Measurements from ENCODE around the gene NGEF. TPM values are rescaled to one million over a fixed set of nuclear protein-coding genes. Genes with fewer than 3 reads are reported as not detected.
"Not testable (repeated sequence)": the region's sequence is repeated elsewhere in the genome, so short reads cannot be mapped to it uniquely, and the experiment has no call there.

NGEF gene
- total RNA-seq, 2 donors from 2014 or later, result not detected

DNA sequence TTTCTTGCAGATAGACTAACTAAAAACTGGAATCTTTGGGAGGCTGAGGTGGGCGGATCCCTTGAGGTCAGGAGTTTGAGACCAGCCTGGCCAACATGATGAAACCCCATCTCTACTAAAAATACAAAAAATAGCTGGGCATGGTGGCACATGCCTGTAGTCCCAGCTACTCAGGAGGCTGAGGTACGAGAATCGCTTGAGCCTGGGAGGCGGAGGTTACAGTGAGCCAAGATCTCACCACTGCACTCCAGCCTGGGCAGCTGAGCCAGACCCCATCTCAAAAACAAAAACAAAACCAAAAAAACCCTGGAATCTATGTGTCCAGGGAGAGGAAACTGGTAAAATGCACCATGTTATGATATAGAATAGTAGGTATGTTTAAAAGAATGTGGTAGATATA is 39.5 kb upstream of the NGEF start:
- not testable (repeated sequence) for ATAC-seq; DNase-seq; H3K9me3 ChIP-seq (ENCODE audit: control insufficient read depth, low read length, poor library complexity, severe bottlenecking); H3K36me3 Mint-ChIP-seq (ENCODE audit: low read depth); H3K4me3 Mint-ChIP-seq; H3K27ac Mint-ChIP-seq
- Mint-ChIP-seq H3K27me3 (peaks cover 11% of the 10 kb centered on the region), H3K4me1 (peaks cover 43% of the 10 kb centered on the region)

DNA sequence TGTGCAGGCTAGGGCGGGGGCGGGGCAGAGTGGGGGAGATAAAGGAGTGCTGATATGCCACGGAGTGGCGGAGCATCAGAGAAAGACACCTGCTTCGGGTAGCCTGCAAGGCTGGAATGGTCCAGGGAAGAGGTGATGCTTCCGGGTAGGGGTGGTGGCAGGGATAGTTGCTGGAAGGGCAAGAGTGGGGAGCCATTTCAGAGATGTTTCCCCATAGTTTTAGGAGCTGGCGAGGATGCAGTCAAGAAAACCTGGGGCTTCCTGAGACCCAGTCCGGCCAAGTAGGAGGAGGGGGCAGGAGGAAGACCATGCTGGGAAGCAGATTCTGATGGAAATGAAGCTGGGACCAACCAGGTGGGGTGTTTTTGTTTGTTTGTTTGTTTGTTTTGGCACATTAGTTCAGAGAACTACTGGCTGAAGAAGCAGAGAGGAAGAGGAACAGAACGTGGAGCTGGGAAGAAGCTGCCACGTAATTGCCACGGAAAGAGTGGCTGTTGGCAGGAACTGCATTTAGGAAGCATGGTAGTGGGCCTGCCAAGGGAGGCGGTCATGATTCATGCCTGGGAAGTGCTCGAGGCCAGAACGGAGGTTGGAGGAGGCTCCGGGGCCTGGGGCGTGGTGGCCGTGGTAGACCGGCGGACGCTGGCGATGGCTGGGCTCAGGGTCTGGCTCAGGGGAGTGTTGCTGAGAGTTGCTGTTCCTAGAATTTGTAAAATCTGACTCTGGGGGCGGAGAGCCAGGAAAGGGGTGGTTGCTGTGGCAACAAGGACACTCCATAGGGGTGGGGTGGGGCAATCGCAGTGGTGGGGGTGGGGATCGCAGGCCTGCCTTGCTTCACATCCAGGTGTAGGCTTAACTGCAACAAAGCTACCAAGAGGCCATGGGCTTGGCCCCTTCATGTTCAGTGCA is 38.4 kb upstream of the NGEF start:
- peaks cover 41% of the 10 kb centered on the region for H3K4me1 Mint-ChIP-seq
- H3K27ac Mint-ChIP-seq, result no peak overlapping the region

DNA sequence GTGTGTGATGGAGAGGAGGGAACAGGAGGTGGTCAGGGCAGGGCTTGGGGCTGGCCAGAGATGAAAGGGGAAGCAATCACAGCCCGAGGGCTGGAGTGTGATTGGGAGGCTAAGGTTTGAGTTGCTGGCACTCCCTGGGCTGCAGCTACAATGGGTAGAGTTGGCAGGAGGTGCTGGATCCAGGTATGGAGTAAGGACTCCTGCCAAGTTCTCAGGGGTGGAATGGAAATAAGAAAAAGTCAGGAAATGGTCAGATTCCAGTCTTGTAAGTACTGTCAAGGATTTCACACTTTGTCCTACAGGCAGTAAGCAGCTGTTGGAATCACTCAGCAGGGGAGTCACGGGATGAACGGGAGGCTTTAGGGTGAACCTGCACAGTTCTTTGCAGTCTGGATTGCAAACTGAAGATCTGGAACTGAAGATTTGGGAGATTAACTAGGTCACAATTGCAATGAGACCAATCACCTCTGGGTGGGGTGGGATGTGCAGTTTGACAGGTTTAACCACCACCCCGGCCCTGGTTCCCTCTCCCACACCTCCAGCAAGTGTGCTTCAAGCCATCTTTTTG is 36.2 kb upstream of the NGEF start:
- Mint-ChIP-seq H3K4me1 (peaks cover 26% of the 10 kb centered on the region), H3K27me3 (peaks cover 16% of the 10 kb centered on the region), H3K27ac (no peak overlapping the region), H3K4me3 (no peak overlapping the region), H3K36me3 (ENCODE audit: low read depth) (no peaks in the 10 kb centered on the region)
- no peak for DNase-seq
- peak; percentile 65 for ATAC-seq
- no peaks in the 10 kb centered on the region for H3K9me3 ChIP-seq (ENCODE audit: control insufficient read depth, low read length, poor library complexity, severe bottlenecking)

More for the DNA sequence above, 38.4 kb upstream of the NGEF start:
- ATAC-seq (no peak), DNase-seq (no peak)
- Mint-ChIP-seq H3K27me3 (peaks cover 16% of the 10 kb centered on the region), H3K36me3 (ENCODE audit: low read depth) (no peaks in the 10 kb centered on the region), H3K4me3 (no peak overlapping the region)
- no peaks in the 10 kb centered on the region for H3K9me3 ChIP-seq (ENCODE audit: control insufficient read depth, low read length, poor library complexity, severe bottlenecking)

DNA sequence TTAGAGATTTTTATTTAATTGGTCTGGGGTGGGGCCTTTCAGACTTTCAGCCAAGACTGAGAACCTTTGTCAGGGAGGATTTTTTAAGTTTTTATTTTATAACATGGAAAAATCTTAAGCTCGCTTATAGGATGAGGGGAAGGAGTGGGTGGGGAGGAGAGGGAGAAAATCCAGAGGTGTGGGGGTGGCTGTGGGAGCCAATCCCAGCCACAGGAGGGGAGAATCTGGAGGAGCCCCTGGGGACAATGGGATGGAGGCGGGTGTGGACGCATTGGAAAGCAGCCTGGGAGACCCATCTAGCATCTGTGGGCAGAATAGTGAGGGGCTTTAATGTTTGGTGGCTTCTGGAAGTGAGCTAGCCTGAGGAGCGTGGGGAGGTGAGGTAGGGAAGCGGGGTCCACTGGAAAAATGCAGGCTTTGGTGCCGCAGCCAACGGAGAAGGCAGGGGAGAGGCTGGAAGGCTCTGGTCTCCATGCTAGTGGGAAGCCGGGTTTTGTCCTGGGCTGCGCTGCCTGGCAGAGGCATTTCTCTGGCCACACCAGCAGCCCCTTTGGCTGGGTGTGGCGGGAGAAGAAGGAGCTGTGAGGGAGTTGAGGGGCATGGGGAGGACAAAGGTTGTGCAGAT is 35.6 kb upstream of the NGEF start:
- DNase-seq, result no peak
- Mint-ChIP-seq H3K27me3 (peaks cover 15% of the 10 kb centered on the region), H3K4me3 (no peak overlapping the region), H3K36me3 (ENCODE audit: low read depth) (no peaks in the 10 kb centered on the region), H3K27ac (peak overlapping the region; percentile 37), H3K4me1 (peaks cover 22% of the 10 kb centered on the region)
- H3K9me3 ChIP-seq (ENCODE audit: control insufficient read depth, low read length, poor library complexity, severe bottlenecking), result no peaks in the 10 kb centered on the region
- no peak for ATAC-seq

DNA sequence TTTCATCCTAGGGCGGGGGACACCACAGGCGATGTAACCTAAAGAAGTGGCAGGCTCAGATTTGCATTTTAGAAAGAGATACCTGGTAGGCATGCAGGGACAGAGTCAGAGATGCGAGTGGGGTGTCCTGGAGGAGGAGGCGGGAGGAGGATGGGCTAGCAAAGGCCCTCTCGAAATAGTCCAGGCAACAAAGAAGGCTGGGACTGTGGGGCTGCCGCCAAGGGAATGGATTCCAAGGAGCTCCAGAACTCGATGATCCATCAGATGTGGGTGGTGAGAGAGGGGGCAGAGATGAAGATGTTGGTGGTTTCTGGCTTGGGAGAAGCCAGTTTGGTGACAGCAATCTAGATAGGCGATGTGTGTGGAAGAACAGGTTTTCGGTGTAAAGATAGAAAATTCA is 34.6 kb upstream of the NGEF start:
- H3K4me1 Mint-ChIP-seq, result peaks cover 26% of the 10 kb centered on the region
- H3K4me3 Mint-ChIP-seq, result no peak overlapping the region
- ATAC-seq, result no peak
- peaks cover 20% of the 10 kb centered on the region for H3K27me3 Mint-ChIP-seq
- peak overlapping the region; percentile 37 for H3K27ac Mint-ChIP-seq
- no peak for DNase-seq
- H3K36me3 Mint-ChIP-seq (ENCODE audit: low read depth), result no peaks in the 10 kb centered on the region
- H3K9me3 ChIP-seq (ENCODE audit: control insufficient read depth, low read length, poor library complexity, severe bottlenecking), result no peaks in the 10 kb centered on the region

DNA sequence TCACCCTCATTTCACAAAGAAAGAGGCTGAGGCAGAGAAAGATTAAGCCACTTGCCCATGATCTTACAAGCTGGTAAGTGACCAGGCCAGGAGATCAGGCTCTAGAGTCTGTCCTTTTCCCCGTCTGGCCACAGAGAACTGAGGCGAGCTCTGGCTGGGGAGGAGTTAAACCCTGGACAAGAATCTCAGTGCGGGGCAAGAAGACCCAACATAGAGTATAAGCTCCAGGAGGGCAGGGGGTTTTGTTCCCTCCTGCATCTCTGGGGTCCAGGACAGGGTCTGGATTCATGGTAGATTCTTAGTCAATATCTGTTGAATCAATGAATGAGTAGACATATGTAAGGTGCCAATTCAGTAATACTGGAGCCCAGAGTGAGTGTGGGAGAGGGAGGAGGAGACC is 34.1 kb upstream of the NGEF start:
- DNase-seq (no peak), ATAC-seq (no peak)
- H3K27me3 Mint-ChIP-seq, result peaks cover 25% of the 10 kb centered on the region
- no peaks in the 10 kb centered on the region for H3K9me3 ChIP-seq (ENCODE audit: control insufficient read depth, low read length, poor library complexity, severe bottlenecking)
- H3K4me3 Mint-ChIP-seq, result no peak overlapping the region
- H3K27ac Mint-ChIP-seq, result peak overlapping the region; percentile 37
- H3K36me3 Mint-ChIP-seq (ENCODE audit: low read depth), result no peaks in the 10 kb centered on the region
- H3K4me1 Mint-ChIP-seq, result peaks cover 26% of the 10 kb centered on the region

DNA sequence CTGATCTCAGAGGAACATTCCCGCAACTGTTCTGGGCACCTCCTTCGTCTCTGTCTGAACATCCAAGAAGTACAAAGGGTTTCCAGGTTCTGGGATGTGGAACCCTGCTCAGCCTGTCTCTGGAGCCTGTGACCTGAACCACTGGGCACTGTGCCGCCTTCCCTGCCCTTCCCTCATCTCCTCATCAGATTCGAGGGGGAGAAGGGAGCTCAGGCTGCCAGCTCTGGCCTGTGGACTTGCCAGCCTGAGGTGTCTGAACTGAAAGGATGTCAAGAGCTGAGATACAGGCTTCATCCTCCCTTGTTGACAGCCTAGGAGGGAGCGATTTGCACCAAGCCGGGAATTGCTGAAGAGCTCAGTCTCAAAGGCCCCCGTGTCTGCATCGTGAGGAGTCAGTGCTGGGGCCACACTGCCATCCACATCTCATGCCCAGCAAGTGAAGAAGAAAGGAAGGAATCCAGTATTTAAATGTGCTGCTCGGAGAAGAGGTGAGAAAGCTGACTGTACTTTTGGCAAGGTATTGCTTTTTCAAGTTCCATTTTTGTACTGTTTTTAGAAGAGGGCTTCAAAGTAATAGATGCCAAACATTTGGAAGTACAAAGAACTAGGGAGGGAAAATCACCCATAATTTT is 32.0 kb upstream of the NGEF start:
- Mint-ChIP-seq H3K4me1 (peaks cover 20% of the 10 kb centered on the region), H3K27ac (no peak overlapping the region), H3K36me3 (ENCODE audit: low read depth) (no peaks in the 10 kb centered on the region), H3K27me3 (peaks cover 39% of the 10 kb centered on the region), H3K4me3 (no peak overlapping the region)
- no peaks in the 10 kb centered on the region for H3K9me3 ChIP-seq (ENCODE audit: control insufficient read depth, low read length, poor library complexity, severe bottlenecking)
- DNase-seq (no peak), ATAC-seq (no peak)

DNA sequence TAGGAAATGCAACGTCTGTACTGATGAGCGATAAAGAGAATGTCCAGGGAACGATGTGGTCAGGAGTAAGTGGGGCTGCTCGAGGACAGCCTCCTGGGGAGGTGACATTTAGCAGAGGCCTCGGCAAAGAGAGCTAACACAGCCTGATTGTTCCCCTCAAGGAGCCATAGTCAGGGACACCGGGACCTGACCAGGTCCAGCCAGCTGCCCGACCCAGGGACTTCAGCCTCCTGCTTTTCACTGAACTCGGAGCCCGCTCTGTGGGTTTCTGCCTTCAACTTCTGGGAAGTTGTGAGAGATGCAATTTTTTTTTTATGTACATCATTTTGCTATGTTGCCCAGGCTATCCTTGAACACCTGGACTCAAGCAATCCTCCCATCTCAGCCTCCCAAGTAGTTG is 29.5 kb upstream of the NGEF start:
- H3K9me3 ChIP-seq (ENCODE audit: control insufficient read depth, low read length, poor library complexity, severe bottlenecking), result no peaks in the 10 kb centered on the region
- H3K27ac Mint-ChIP-seq, result no peak overlapping the region
- H3K4me1 Mint-ChIP-seq, result peaks cover 6% of the 10 kb centered on the region
- ATAC-seq (no peak), DNase-seq (no peak)
- no peak overlapping the region for H3K4me3 Mint-ChIP-seq
- H3K36me3 Mint-ChIP-seq (ENCODE audit: low read depth), result no peaks in the 10 kb centered on the region
- peaks cover 37% of the 10 kb centered on the region for H3K27me3 Mint-ChIP-seq

DNA sequence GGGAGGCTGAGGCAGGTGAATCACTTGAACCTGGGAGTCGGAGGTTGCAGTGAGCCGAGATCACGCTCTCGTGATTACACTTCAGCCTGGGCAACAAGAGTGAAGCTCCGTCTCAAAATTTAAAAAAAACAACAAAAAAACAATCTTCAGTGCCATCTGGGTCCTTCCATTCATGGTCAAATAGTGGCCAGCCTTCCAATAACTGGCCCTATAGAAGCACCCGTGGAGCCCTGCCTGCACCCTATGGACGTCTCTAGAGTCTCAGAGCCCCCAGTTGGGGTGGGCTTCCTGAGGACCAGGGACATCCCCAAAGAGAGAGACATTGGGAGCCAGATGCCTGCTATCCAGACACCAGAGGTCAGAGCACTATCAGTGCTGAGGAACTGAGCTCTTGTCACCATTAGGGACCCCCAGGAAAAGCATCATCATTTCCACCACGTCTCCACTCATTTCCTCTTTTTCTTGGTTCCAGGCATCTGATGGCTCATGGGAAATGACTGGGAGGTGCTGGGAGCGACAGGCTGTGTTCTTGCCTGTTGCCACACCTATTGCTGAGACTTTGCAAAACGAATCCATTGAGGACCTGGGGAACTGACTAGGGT is 28.8 kb upstream of the NGEF start:
- DNase-seq (no peak), ATAC-seq (no peak)
- H3K4me1 Mint-ChIP-seq, result peaks cover 6% of the 10 kb centered on the region
- H3K27ac Mint-ChIP-seq, result no peak overlapping the region
- no peak overlapping the region for H3K4me3 Mint-ChIP-seq
- no peaks in the 10 kb centered on the region for H3K36me3 Mint-ChIP-seq (ENCODE audit: low read depth)
- no peaks in the 10 kb centered on the region for H3K9me3 ChIP-seq (ENCODE audit: control insufficient read depth, low read length, poor library complexity, severe bottlenecking)
- H3K27me3 Mint-ChIP-seq, result peaks cover 32% of the 10 kb centered on the region

DNA sequence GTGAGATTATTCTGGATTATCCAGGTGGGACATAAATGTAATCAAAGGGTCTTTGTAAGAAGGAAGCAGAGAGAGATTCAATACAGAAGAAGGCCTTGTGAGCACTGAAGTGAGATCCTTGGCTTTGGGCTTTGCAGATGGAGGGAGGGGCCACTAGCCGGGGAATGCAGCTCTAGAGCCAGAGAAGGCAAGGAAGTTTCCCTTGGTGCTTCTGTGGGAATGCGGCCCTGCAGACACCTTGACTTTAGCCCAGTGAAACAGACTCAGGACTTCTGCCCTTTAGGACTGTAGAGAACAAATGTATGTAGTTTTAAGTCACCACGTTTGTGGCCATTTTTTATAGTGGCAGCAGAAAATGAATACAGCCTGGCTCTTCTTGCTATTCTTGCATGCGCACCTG is 27.5 kb upstream of the NGEF start:
- Mint-ChIP-seq H3K36me3 (ENCODE audit: low read depth) (no peaks in the 10 kb centered on the region), H3K27me3 (peaks cover 32% of the 10 kb centered on the region), H3K4me3 (no peak overlapping the region), H3K27ac (no peak overlapping the region), H3K4me1 (peaks cover 6% of the 10 kb centered on the region)
- H3K9me3 ChIP-seq (ENCODE audit: control insufficient read depth, low read length, poor library complexity, severe bottlenecking), result no peaks in the 10 kb centered on the region
- ATAC-seq (no peak), DNase-seq (no peak)

DNA sequence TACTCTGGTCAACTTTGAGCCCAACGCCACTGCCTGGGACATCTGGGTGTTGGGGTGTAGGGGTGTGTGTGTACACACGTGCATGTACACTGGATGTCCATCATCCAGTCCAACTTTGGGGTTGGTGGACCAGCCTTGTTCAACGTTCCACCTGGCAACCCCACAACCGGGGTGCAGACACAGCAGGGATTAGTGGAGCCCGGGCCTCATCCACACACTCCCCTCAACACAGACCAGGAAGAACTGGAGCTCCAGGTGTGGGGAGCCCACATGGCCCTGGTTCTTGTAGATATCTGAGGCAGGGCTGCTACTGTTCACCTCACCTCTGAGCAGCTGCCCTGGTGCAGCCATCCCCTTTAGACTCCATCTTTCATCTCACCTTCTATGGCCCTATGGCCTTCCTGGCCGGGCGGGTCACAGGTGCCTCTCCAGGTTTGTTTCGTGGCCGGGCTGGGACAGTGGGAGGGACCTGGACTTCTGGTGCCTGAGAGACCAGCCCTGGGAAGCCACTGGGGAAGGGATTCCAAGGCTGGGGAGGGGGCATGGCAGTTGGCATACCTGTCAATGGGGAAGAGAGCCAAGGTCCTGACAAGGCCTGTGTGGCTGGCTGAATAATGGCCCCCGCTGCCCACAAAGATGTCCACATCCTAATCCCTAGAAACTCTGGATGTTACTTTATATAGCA is 26.9 kb upstream of the NGEF start:
- no peak for ATAC-seq
- Mint-ChIP-seq H3K27ac (no peak overlapping the region), H3K36me3 (ENCODE audit: low read depth) (no peaks in the 10 kb centered on the region), H3K27me3 (peaks cover 32% of the 10 kb centered on the region), H3K4me3 (no peak overlapping the region), H3K4me1 (peaks cover 6% of the 10 kb centered on the region)
- no peak for DNase-seq
- no peaks in the 10 kb centered on the region for H3K9me3 ChIP-seq (ENCODE audit: control insufficient read depth, low read length, poor library complexity, severe bottlenecking)

DNA sequence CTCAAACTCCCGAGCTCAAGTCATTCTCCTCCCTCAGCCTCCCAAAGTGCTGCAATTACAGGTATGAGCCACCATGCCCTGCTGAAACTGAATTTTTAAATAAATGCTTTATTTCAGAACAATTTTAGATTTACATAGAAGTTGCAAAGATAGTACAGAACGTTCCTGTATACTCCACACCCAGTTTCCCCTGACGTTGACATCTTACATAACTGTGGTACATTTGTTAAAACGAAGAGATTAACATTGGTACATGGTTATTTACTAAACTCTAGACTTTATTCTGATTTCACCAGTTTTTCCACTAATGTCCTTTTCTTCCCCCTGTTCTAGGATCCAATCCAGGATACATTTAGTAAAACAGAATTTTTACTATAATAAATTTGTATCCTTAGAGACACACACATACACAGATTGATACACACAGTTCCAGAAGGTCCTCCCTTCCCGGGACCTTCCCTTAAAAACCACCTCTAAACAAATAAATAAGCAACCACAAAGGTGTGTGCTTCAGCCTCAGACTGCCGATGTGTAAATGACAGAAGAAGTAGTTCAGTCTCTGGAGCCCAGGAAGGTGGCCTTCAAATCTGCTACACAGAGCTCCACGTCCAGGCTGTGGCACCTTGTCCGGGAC is 26.3 kb upstream of the NGEF start:
- H3K36me3 Mint-ChIP-seq (ENCODE audit: low read depth), result no peaks in the 10 kb centered on the region
- no peak overlapping the region for H3K27ac Mint-ChIP-seq
- no peaks in the 10 kb centered on the region for H3K9me3 ChIP-seq (ENCODE audit: control insufficient read depth, low read length, poor library complexity, severe bottlenecking)
- no peak for ATAC-seq
- H3K4me1 Mint-ChIP-seq, result peaks cover 6% of the 10 kb centered on the region
- H3K4me3 Mint-ChIP-seq, result no peak overlapping the region
- H3K27me3 Mint-ChIP-seq, result peaks cover 32% of the 10 kb centered on the region
- no peak for DNase-seq

Data from T-helper 17 cell (primary cell).